Activated CD8-positive, alpha-beta memory T cell treated with anti-CD3 and anti-CD28 coated beads for 4 hours (primary cell): ENCODE measurements around the gene LRTM2.

Experiments
- DNase-seq, 2 donors: peaks; one replicate each; pipeline ENCODE4 v3.0.0-alpha.2; 2020; ENCODE audit warnings: low read depth in 2 of 2

Gene LRTM2

GRCh38 chr12:1829306-1829900 is 9.0 kb downstream of the LRTM2 start:
- no peak for DNase-seq

DNA sequence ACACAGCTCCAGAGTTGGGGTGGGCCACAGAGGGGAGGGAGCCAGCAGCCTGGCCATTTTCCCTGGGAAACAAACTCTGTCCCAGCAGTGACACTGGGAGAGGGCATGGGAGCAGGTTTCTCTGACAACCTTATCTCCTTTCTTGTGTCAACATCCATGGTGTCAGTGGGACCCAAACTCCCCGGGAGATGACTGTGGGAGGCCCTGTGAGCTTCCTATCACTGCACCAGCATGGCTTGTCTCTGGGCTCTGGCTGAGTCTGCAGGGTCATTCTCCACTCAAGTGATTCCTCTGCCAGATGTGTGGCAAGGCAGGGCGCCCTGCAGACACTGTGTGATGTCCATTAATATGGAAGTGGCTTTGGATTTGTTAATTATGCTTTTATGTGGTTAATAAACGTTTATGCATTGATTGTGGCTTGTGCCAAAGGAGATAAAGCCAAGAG is 10.1 kb downstream of the LRTM2 start:
- no peak for DNase-seq

DNA sequence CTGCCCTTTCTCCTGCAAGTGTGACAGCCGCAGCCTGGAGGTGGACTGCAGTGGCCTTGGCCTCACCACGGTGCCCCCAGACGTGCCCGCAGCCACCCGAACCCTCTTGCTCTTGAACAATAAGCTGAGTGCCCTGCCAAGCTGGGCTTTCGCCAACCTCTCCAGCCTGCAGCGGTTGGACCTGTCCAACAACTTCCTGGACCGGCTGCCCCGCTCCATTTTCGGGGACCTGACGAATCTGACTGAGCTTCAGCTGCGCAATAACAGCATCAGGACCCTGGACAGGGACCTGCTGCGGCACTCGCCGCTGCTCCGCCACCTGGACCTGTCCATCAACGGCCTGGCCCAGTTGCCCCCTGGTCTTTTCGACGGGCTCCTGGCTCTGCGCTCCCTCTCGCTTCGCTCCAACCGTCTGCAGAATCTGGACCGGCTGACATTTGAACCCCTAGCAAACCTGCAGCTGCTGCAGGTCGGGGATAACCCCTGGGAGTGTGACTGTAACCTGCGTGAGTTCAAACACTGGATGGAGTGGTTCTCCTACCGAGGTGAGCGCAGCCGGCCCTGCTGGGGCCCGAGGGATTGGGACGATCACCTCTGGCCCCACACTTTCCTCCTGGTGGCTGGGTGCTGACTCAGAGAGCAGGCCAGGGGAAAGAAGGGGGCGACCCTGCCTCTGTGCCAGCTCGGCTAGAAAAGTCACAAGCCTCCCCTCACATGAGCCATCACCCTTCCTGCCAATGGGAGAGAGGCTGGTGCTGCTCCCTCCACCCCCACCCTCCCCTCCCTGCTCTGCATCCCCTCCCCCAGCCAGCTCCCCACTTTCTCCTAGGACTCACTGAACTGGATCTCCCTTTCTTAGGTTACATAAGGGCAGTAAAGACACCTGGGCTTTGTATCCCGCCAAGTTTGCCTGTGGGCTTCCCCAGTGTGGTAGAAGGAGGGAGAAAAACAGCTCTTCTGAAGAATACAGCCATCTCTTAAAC is 10.9 kb downstream of the LRTM2 start:
- no peak for DNase-seq

- DNase-seq: no peak
Measured at GRCh38 chr12:1832801-1833595, 12.6 kb downstream of the LRTM2 start.

- no peak for DNase-seq
Measured at GRCh38 chr12:1833596-1834028, 13.2 kb downstream of the LRTM2 start.

DNA sequence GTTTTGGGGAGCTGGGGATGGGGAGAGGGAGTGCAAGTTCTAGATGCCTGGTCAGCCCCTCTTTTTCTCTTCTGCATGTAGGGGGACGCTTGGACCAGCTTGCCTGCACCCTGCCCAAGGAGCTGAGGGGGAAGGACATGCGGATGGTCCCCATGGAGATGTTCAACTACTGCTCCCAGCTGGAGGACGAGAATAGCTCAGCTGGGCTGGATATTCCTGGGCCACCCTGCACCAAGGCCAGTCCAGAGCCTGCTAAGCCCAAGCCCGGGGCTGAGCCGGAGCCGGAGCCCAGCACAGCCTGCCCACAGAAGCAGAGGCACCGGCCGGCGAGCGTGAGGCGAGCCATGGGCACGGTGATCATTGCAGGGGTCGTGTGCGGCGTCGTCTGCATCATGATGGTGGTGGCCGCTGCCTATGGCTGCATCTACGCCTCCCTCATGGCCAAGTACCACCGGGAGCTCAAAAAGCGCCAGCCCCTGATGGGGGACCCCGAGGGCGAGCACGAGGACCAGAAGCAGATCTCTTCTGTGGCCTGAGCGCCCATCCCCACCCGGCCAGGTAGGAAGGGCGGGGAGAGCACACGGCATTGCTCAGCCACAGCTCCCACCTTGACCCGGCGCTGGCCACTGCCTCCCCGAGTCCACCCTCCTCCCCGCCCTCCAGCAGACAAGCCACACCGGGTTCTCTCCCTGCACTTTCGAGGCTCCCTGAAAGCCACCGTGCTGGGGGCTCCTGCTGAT is 14.0 kb downstream of the LRTM2 start:
- DNase-seq: no peak

- DNase-seq: no peak
Measured at GRCh38 chr12:1835211-1836131, 15.1 kb downstream of the LRTM2 start.

DNA sequence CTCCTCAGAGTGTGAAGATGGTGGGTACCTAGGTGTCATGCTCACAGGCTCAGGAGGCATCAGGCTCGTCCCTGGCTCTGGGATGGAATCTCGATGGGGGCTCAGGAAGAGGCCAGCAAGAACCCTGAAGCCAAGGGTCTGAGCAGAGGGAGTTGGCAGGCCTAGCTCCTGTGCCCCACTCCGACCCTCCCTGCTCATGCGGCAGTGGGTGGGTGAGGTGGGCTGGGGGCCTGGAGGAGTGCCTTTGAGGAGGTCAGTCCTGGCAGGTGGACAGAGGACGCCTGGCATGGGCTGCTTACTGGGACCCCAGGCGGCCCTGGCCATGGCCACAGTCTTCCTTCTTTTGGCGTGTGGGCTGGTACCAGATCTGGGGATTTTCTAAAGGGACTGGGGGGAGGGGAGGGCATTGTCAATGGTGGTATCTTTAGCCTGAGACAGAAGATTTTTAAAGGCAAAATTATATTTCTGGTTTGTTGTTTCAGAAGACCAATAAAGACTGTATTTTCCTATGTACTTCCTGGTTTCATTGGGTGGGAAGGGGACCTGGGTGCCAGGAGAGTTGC is 16.0 kb downstream of the LRTM2 start:
- no peak for DNase-seq

DNA sequence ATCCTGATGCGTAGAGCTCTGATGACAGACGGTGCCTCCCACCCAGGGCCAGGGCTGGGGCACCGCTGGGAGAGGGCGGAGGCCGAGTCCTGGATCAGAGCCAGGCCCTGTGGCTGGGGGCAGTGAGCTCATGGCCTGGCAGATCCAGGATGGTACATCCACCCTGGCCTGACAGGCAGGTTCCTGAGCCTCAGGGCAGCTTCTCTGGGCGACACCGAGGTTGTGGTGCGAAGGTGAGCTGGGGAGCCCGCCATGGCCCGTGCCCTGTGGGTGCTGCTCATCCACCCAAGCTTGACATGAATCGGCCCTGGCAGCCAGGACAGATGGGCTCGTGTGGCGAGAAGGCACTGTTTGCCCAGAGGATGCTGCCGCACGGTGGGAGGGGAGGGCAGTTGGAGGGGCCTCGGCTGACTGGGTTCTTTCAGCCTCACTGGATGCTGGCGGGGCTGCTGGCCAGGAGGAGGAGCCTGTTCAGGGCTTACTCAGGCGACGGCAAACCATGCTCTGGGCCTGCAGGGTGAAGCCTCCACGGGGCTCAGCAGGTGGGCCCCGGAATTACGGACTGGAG is 16.6 kb downstream of the LRTM2 start:
- no peak for DNase-seq

- no peak for DNase-seq
Measured at GRCh38 chr12:1837541-1838204, 17.3 kb downstream of the LRTM2 start.

GRCh38 chr12:1838205-1838993 is 18.0 kb downstream of the LRTM2 start:
- DNase-seq: no peak

DNA sequence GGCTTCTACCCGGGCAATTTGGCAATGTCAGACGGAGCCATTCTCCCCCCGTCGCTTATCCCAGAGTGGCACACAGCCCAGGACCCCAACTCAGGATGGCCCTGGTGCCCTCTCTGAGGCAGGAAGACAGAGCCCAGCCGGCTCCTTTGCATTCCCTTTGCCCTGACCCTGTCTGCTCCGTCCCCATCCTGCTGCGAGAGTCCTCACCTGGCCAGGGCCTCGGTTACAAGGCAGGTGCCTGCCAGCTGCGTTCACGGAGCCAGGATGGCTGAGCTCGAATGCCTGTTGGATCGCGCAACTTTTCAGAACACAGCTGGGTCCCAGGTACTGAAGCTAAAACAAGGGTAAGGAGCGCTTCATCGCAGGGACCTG is 18.6 kb downstream of the LRTM2 start:
- DNase-seq: no peak

DNA sequence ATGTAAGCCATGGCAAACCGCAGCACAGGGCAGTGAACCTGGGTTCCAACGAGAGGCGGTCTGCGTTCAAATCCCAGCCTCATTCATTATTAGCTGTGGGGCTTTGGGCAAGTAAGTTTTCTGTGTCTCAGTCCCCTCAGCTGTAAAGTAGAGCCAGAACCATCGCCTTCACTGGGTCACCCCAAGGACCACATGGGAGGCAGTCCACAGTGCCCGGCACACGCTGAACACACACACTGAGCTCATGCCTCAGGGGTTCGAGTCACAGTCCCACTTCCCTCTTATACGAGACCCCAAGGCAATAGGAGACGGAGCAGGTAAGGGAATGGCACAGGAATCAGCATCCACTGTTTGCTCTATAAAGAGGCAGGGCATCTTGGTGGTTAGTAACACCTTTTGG is 19.1 kb downstream of the LRTM2 start:
- DNase-seq: no peak

GRCh38 chr12:1839956-1840951 is 19.9 kb downstream of the LRTM2 start:
- DNase-seq: no peak

GRCh38 chr12:1840981-1841425 is 20.6 kb downstream of the LRTM2 start:
- DNase-seq: no peak

GRCh38 chr12:1841586-1842182 is 21.3 kb downstream of the LRTM2 start:
- no peak for DNase-seq
